GM12878 (cell line): Measurements from ENCODE around the gene PHB1. TPM values are rescaled to one million over a fixed set of nuclear protein-coding genes. Genes with fewer than 3 reads are reported as not detected.

Experiments
- ATAC-seq: fragments of 200-7000 bp; cut with Tn5 transposase; 3 replicates; pipeline ENCODE4 v1.9.1; 2020; ENCODE audit warnings: mild to moderate bottlenecking, moderate library complexity
- BruUV-seq: library from RNA; stranded (reverse); fragments of 400-500 nt; replicated peaks from 2 replicates; lab custom pipeline; 2021; lab: Mats Ljungman, UMichigan
- CTCF ChIA-PET: fragments of 300-600 bp; sonication (Branson Sonifier 250); formaldehyde crosslinking; extraction: SDS; loops from one replicate; lab custom pipeline; 2021; ENCODE audit warnings: inconsistent platforms; lab: Yijun Ruan, JAX
- POLR2A ChIA-PET: fragments of 350-600 bp; formaldehyde crosslinking; extraction: SDS; loops from one replicate; lab custom pipeline; 2021; ENCODE audit warnings: inconsistent platforms; lab: Charles Lee
- RAD21 ChIA-PET: fragments of 300-600 bp; sonication (Branson Sonifier 250); formaldehyde crosslinking; loops from one replicate; lab custom pipeline; 2023; ENCODE audit warnings: antibody characterized with exemption; ENCODE audit not compliant: unreplicated experiment; lab: Charles Lee
- SMC1A ChIA-PET: fragments of 300-600 bp; sonication (Branson Sonifier 250); formaldehyde crosslinking; loops from one replicate; lab custom pipeline; 2023; ENCODE audit not compliant: unreplicated experiment, uncharacterized antibody; lab: Charles Lee
- DNase-seq: peaks from one replicate; pipeline ENCODE4 v3.0.0-alpha.2; 2011; ENCODE audit warnings: low read depth, low spot score
- FAIRE-seq: peaks from 3 replicates; lab custom pipeline; 2011; peaks lifted over from hg19 to GRCh38; lab: Jason Lieb, UNC
- H2AFZ ChIP-seq: 2 replicates; pipeline ENCODE4 v1.6.0; 2011; ENCODE audit warnings: low read depth, low read length, control low read depth; ENCODE audit not compliant: control insufficient read depth
- H3K27ac ChIP-seq: 2 replicates; pipeline ENCODE4 v1.5.1; 2011; ENCODE audit warnings: control low read depth; ENCODE audit not compliant: control insufficient read depth, insufficient read depth
- H3K27me3 ChIP-seq, 2 experiments: replicated peaks in 1 of 2; 2 replicates each; pipeline versions ENCODE4 v1.6.0 to v1.6.1; 2011; ENCODE audit warnings: low read length in 1 of 2; ENCODE audit not compliant: control insufficient read depth in 2 of 2, insufficient read depth in 2 of 2
- H3K36me3 ChIP-seq, 2 experiments: 2 replicates each; pipeline ENCODE4 v1.5.1; 2011; ENCODE audit warnings: low read length in 1 of 2; ENCODE audit not compliant: control insufficient read depth in 2 of 2, insufficient read depth in 2 of 2
- H3K4me1 ChIP-seq: 2 replicates; pipeline ENCODE4 v1.6.1; 2011; ENCODE audit warnings: mild to moderate bottlenecking, low read length, moderate library complexity, mixed read lengths; ENCODE audit not compliant: control insufficient read depth, insufficient read depth
- H3K4me2 ChIP-seq: 2 replicates; pipeline ENCODE4 v1.6.0; 2011; ENCODE audit warnings: control low read depth; ENCODE audit not compliant: control insufficient read depth, insufficient read depth
- H3K4me3 ChIP-seq: fragments of 200-600 bp; sonication (generic); 2 replicates; pipeline ENCODE4 v1.5.1; 2016
- H3K79me2 ChIP-seq: 2 replicates; pipeline ENCODE4 v1.6.0; 2011; ENCODE audit warnings: low read length; ENCODE audit not compliant: control insufficient read depth, insufficient read depth
- H3K9ac ChIP-seq: 2 replicates; pipeline ENCODE4 v1.8.0; 2011; ENCODE audit warnings: low read length, control low read depth, mixed read lengths; ENCODE audit not compliant: control insufficient read depth, insufficient read depth
- H3K9me3 ChIP-seq: replicated peaks from 3 replicates; pipeline ENCODE4 v1.5.1; 2011; ENCODE audit warnings: mild to moderate bottlenecking, low read length; ENCODE audit not compliant: control insufficient read depth, insufficient read depth
- H4K20me1 ChIP-seq: 2 replicates; pipeline ENCODE4 v1.6.0; 2011; ENCODE audit not compliant: control insufficient read depth, insufficient read depth
- PML ChIP-seq: IDR thresholded peaks from 2 replicates; pipeline ENCODE4 v1.6.1; 2012; ENCODE audit warnings: low read length, inconsistent platforms
- RAD21 ChIP-seq: IDR thresholded peaks from 2 replicates; pipeline ENCODE4 v1.6.1; 2011; ENCODE audit warnings: mild to moderate bottlenecking, low read depth, low read length, moderate library complexity; ENCODE audit not compliant: insufficient read depth
- RCOR1 ChIP-seq: conservative IDR thresholded peaks from 2 replicates; pipeline ENCODE4 v1.6.1; 2012; ENCODE audit warnings: low read depth, low read length, improper control_type of control experiment
- SMC3 ChIP-seq: IDR thresholded peaks from 2 replicates; pipeline ENCODE4 v1.6.1; 2011; ENCODE audit warnings: low read length, improper control_type of control experiment, borderline replicate concordance
- TARDBP ChIP-seq: IDR thresholded peaks from 2 replicates; pipeline ENCODE4 v1.6.1; 2016; ENCODE audit warnings: borderline replicate concordance
- WGBS: methylation state at CpG from one replicate; pipeline ENCODE4 v1.1.6; 2016; ENCODE audit warnings: low lambda C conversion rate; ENCODE audit not compliant: insufficient replicate concordance, insufficient coverage; ENCODE audit errors: missing lambda C conversion rate; 5-methylcytosine and 5-hydroxymethylcytosine counted together
- in situ Hi-C: fragments of 300-500 bp; cut with MboI; formaldehyde crosslinking; loops from 9 replicates; pipeline ENCODE4 v1.14.3; 2018; ENCODE audit warnings: mixed read lengths
- intact Hi-C: fragments of 100-400 bp; cut with micrococcal nuclease; formaldehyde crosslinking; loops from one replicate; pipeline ENCODE4 v1.14.2; 2022; ENCODE audit not compliant: unreplicated experiment
- polyA plus RNA-seq, 11 experiments: library from polyadenylated mRNA; depleted of rRNA in 4 of 11; unstranded in 6 of 11; stranded (reverse) in 5 of 11; fragments of >200 nt; fragmentation: Nextera tagmentation in 4 of 11; fragmentation: Illumina TruSeq in 1 of 11; extraction: Ambion mirVana in 4 of 11; extraction: Trizol in 1 of 11; gene quantifications; 1 replicate in 1 of 11; 2 replicates in 10 of 11; pipeline versions ENCODE4 v1.2.1 to v1.2.3, GENCODE V29; 2011 to 2016; ENCODE audit warnings: inconsistent platforms in 2 of 11, missing spikeins in 2 of 11, low read depth in 1 of 11
- total RNA-seq, 4 experiments: library from RNA; depleted of rRNA in 3 of 4; stranded (reverse); fragments of >200 nt in 3 of 4; fragmentation: Illumina TruSeq in 1 of 4; extraction: Trizol in 1 of 4; gene quantifications; 2 replicates each; pipeline versions ENCODE4 v1.2.1 to v1.2.3, GENCODE V29; 2013 to 2021
- TF ChIP-seq, protein P1 (sequence below): IDR thresholded peaks from 2 replicates; pipeline ENCODE4 v1.6.1; 2011; ENCODE audit warnings: low read depth, low read length, improper control_type of control experiment, borderline replicate concordance
- TF ChIP-seq, protein P2 (sequence below), 3 experiments: IDR thresholded peaks in 2 of 3; conservative IDR thresholded peaks in 1 of 3; 2 replicates each; pipeline ENCODE4 v1.5.1; 2011; ENCODE audit warnings: low read depth in 3 of 3, low read length in 3 of 3, mild to moderate bottlenecking in 3 of 3, control low read depth in 2 of 3, moderate library complexity in 2 of 3, inconsistent platforms in 1 of 3, mixed read lengths in 1 of 3; ENCODE audit not compliant: control insufficient read depth in 2 of 3, insufficient read depth in 1 of 3; ENCODE audit errors: extremely low read depth in 1 of 3

The PHB1 gene
- total and polyA plus RNA-seq, 10 of the 15 experiments (the other 5 are each of a cell fraction or from before 2014, with no cell fraction given), result 117 to 466 (median 248) TPM

DNA sequence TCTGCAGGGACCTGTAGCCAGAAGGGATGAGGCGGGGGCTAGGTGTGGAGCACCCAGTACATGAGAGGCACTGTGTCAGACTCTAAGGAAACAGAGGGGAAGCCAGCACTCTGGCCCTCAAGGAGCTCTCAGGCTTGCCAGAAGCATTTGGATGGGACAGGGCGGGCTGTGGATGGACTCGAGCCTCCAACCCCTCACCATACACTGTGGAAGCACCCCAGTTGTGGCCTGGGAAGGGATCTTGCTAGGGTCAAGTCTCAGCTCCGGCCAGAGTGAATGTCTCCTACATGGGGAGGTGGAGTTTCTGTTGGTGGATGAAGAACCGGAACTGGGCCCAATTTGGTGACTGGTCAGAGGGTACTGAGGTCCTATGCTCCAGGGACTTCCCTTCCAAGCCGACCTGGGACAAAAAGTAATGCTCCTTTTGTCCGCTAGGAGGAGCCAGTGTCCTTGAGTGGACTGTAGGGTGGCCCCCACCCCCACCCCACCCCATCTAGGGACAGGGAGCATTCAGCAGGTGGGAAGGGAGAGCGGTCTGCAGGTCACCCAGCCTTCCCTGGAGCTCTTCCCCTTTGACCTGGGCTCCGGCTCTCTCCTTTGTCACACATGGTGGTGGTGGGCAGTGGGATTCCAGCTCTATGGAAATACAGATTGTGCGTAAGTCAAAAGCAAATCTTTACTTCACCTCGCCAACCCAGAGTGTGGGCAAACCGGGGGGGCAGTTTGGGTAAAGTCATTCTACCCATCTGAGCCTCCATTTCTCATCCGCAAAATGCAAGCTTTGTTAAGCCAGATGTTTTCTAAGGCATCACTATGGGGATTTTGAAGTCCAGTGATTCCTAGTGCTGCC lies 20.4 kb upstream of the PHB1 start:
- ChIA-PET RAD21 (interaction anchor here (8.3 kb wide), 1 partner anchor 122 kb away, joined by 45 read pairs; no protein-coding TSS in a partner anchor), CTCF (interaction anchor here (0.7 to 9.4 kb wide), 11 partner anchors 9 to 122 kb away, joined by 3 to 125 read pairs (median 5); partner anchors contain the start of gene PHB1), POLR2A (no interaction called here), SMC1A (interaction anchor here (1.3 to 2.7 kb wide), 4 partner anchors 10 to 261 kb away, joined by 4 to 13 read pairs (median 5); no protein-coding TSS in a partner anchor)
- Histone ChIP-seq H2AFZ (no peak overlapping the region), H4K20me1 (no peaks in the 10 kb centered on the region), H3K4me3 (no peak overlapping the region), H3K9me3 (no peaks in the 10 kb centered on the region), H3K79me2 (no peaks in the 10 kb centered on the region), H3K27ac (no peak overlapping the region), H3K4me2 (no peak overlapping the region), H3K36me3 (no peaks in the 10 kb centered on the region), H3K9ac (no peak overlapping the region), H3K27me3 (no peaks in the 10 kb centered on the region; a peak in 1 of 4 replicates), H3K4me1 (peaks cover 4% of the 10 kb centered on the region)
- intact Hi-C loops (loop anchor here (1.0 kb wide), 1 partner anchor 121 kb away; no protein-coding TSS in a partner anchor), in situ Hi-C loops (loop anchor here (5.0 kb wide), 1 partner anchor 117 kb away; no protein-coding TSS in a partner anchor)
- 25% methylated on average over 13 of the region's 13 CpGs for WGBS
- TF ChIP-seq RAD21, result peak; percentile 77
- TF ChIP-seq TARDBP, result no peak
- TF ChIP-seq SMC3, result peak; percentile 77
- TF ChIP-seq, protein P1, sequence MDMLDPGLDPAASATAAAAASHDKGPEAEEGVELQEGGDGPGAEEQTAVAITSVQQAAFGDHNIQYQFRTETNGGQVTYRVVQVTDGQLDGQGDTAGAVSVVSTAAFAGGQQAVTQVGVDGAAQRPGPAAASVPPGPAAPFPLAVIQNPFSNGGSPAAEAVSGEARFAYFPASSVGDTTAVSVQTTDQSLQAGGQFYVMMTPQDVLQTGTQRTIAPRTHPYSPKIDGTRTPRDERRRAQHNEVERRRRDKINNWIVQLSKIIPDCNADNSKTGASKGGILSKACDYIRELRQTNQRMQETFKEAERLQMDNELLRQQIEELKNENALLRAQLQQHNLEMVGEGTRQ, result no peak
- TF ChIP-seq RCOR1, result no peak
- no peak for TF ChIP-seq PML
- TF ChIP-seq, protein P2, sequence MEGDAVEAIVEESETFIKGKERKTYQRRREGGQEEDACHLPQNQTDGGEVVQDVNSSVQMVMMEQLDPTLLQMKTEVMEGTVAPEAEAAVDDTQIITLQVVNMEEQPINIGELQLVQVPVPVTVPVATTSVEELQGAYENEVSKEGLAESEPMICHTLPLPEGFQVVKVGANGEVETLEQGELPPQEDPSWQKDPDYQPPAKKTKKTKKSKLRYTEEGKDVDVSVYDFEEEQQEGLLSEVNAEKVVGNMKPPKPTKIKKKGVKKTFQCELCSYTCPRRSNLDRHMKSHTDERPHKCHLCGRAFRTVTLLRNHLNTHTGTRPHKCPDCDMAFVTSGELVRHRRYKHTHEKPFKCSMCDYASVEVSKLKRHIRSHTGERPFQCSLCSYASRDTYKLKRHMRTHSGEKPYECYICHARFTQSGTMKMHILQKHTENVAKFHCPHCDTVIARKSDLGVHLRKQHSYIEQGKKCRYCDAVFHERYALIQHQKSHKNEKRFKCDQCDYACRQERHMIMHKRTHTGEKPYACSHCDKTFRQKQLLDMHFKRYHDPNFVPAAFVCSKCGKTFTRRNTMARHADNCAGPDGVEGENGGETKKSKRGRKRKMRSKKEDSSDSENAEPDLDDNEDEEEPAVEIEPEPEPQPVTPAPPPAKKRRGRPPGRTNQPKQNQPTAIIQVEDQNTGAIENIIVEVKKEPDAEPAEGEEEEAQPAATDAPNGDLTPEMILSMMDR (IDR thresholded peaks at IDR 0.05 in 2 of 3, conservative IDR thresholded peaks at IDR 0.05 in 1 of 3; ENCODE audit: control insufficient read depth in 2 of 3, extremely low read depth in 1 of 3, insufficient read depth in 1 of 3, low read depth in 3 of 3, low read length in 3 of 3), result peak; percentile 66 to 80 (median 74)
- FAIRE-seq (peak; percentile 52), ATAC-seq (peak; percentile 90), DNase-seq (no peak)
- no TSS peak for BruUV-seq
